Ectodermal cell (in vitro differentiated cells): ENCODE results near the gene HSPA6. TPM values are rescaled to one million over a fixed set of nuclear protein-coding genes. Genes with fewer than 3 reads are reported as not detected.
"Not testable (repeated sequence)": the region's sequence is repeated elsewhere in the genome, so short reads cannot be mapped to it uniquely, and the experiment has no call there.

Experiments used
- H3K27ac ChIP-seq: 2 replicates; pipeline ENCODE4 v1.7.0; 2013; ENCODE audit warnings: mild to moderate bottlenecking, low read depth, low read length; ENCODE audit not compliant: insufficient read depth, poor library complexity, severe bottlenecking
- H3K27me3 ChIP-seq: 2 replicates; pipeline ENCODE4 v1.7.0; 2013; ENCODE audit warnings: mild to moderate bottlenecking, low read length; ENCODE audit not compliant: insufficient read depth, control insufficient read depth, poor library complexity, severe bottlenecking
- H3K36me3 ChIP-seq: one replicate; pipeline ENCODE4 v1.7.0; 2013; ENCODE audit warnings: low read length; ENCODE audit not compliant: control insufficient read depth, insufficient read depth
- H3K4me1 ChIP-seq: one replicate; pipeline ENCODE4 v1.7.0; 2013; ENCODE audit warnings: low read length; ENCODE audit not compliant: control insufficient read depth, insufficient read depth
- H3K4me3 ChIP-seq: 2 replicates; pipeline ENCODE4 v1.7.0; 2013; ENCODE audit warnings: low read depth, low read length, control low read depth; ENCODE audit not compliant: insufficient read depth
- H3K9me3 ChIP-seq: 2 replicates; pipeline ENCODE4 v1.7.0; 2013; ENCODE audit warnings: mild to moderate bottlenecking, low read length, moderate library complexity; ENCODE audit not compliant: control insufficient read depth
- WGBS, 2 experiments: methylation state at CpG; one replicate each; pipeline ENCODE4 v1.1.7; 2013; ENCODE audit warnings: missing lambda C conversion rate in 2 of 2; 5-methylcytosine and 5-hydroxymethylcytosine counted together
- polyA plus RNA-seq, 4 experiments: library from polyadenylated mRNA; stranded (reverse); fragments of 50-300 nt; gene quantifications; one replicate each; pipeline ENCODE4 v1.2.3, GENCODE V29; 2013

The HSPA6 gene
- not detected for polyA plus RNA-seq (2013, experiment 1 of 4)
- not detected for polyA plus RNA-seq (2013, experiment 2 of 4)
- polyA plus RNA-seq (2013, experiment 3 of 4): not detected
- polyA plus RNA-seq (2013, experiment 4 of 4): not detected

- peaks cover 43% of the 10 kb centered on the region for H3K27me3 ChIP-seq
- H3K36me3 ChIP-seq, H3K27ac ChIP-seq, H3K4me1 ChIP-seq, H3K9me3 ChIP-seq: not testable (repeated sequence)
- 1% methylated on average over 53 to 55 of the region's 72 CpGs for WGBS, 2 experiments
- peak within 1 kb of the TSS; percentile 83 for H3K4me3 ChIP-seq
These were observed at the start of gene HSPA6 for GRCh38 chr1:161523817-161524741. HSPA6 (plus strand) TSS chr1:161524540; CDS start chr1:161524659, 119 bp downstream.

- not testable (repeated sequence) for H3K9me3 ChIP-seq, H3K4me1 ChIP-seq, H3K36me3 ChIP-seq, H3K27ac ChIP-seq, H3K4me3 ChIP-seq
- peaks cover 21% of the 10 kb centered on the region for H3K27me3 ChIP-seq
- WGBS, 2 experiments: 100% methylated on average over 1 of the region's 1 CpG; no CpG with 5 or more reads in 1 of the 2 experiments
These were observed 46.6 kb upstream of the HSPA6 start for GRCh38 chr1:161477711-161478110.

GRCh38 chr1:161478985-161479384, 45.4 kb upstream of the HSPA6 start:
- peaks cover 9% of the 10 kb centered on the region for H3K27me3 ChIP-seq
- WGBS, 2 experiments: 94 to 95% methylated on average over 15 of the region's 15 CpGs

GRCh38 chr1:161480381-161481035, 43.8 kb upstream of the HSPA6 start:
- Histone ChIP-seq H3K4me1 (no peaks in the 10 kb centered on the region), H3K27me3 (peaks cover 4% of the 10 kb centered on the region), H3K4me3 (no peak overlapping the region), H3K27ac (no peak overlapping the region), H3K9me3 (no peaks in the 10 kb centered on the region), H3K36me3 (no peaks in the 10 kb centered on the region)
- WGBS, 2 experiments: 83 to 86% methylated on average over 20 of the region's 20 CpGs

More at GRCh38 chr1:161478985-161479384, 45.4 kb upstream of the HSPA6 start:
- Histone ChIP-seq H3K9me3 (no peaks in the 10 kb centered on the region), H3K4me1 (no peaks in the 10 kb centered on the region), H3K4me3 (no peak overlapping the region), H3K36me3 (no peaks in the 10 kb centered on the region), H3K27ac (no peak overlapping the region)

- H3K36me3 ChIP-seq: no peaks in the 10 kb centered on the region
- H3K4me1 ChIP-seq: no peaks in the 10 kb centered on the region
- no peaks in the 10 kb centered on the region for H3K9me3 ChIP-seq
- H3K27me3 ChIP-seq: peaks cover 4% of the 10 kb centered on the region
- 85 to 88% methylated on average over 13 of the region's 13 CpGs for WGBS, 2 experiments
- H3K4me3 ChIP-seq: no peak overlapping the region
- no peak overlapping the region for H3K27ac ChIP-seq
These were observed 42.5 kb upstream of the HSPA6 start for GRCh38 chr1:161481624-161482392.

- 90 to 93% methylated on average over 6 of the region's 6 CpGs for WGBS, 2 experiments
- Histone ChIP-seq H3K27ac (no peak overlapping the region), H3K9me3 (no peaks in the 10 kb centered on the region), H3K4me3 (no peak overlapping the region), H3K4me1 (no peaks in the 10 kb centered on the region), H3K36me3 (no peaks in the 10 kb centered on the region), H3K27me3 (peaks cover 4% of the 10 kb centered on the region)
These were observed 41.7 kb upstream of the HSPA6 start for GRCh38 chr1:161482610-161483009.

GRCh38 chr1:161483361-161483760, 41.0 kb upstream of the HSPA6 start:
- no peaks in the 10 kb centered on the region for H3K4me1 ChIP-seq
- no peaks in the 10 kb centered on the region for H3K36me3 ChIP-seq
- H3K4me3 ChIP-seq: no peak overlapping the region
- H3K9me3 ChIP-seq: no peaks in the 10 kb centered on the region
- H3K27ac ChIP-seq: no peak overlapping the region
- H3K27me3 ChIP-seq: peaks cover 4% of the 10 kb centered on the region
- 78 to 79% methylated on average over 3 of the region's 3 CpGs for WGBS, 2 experiments

- Histone ChIP-seq H3K27me3 (peaks cover 4% of the 10 kb centered on the region), H3K27ac (no peak overlapping the region)
- WGBS, 2 experiments: 80 to 97% methylated on average over 1 to 2 of the region's 2 CpGs
These were observed 39.7 kb upstream of the HSPA6 start for GRCh38 chr1:161484613-161485012.

GRCh38 chr1:161486806-161487741, 37.3 kb upstream of the HSPA6 start:
- no peaks in the 10 kb centered on the region for H3K36me3 ChIP-seq
- H3K27ac ChIP-seq: no peak overlapping the region
- 62 to 63% methylated on average over 8 of the region's 8 CpGs for WGBS, 2 experiments
- H3K4me1 ChIP-seq: no peaks in the 10 kb centered on the region
- no peaks in the 10 kb centered on the region for H3K9me3 ChIP-seq
- peaks cover 8% of the 10 kb centered on the region for H3K27me3 ChIP-seq
- H3K4me3 ChIP-seq: no peak overlapping the region

More at GRCh38 chr1:161484613-161485012, 39.7 kb upstream of the HSPA6 start:
- Histone ChIP-seq H3K9me3 (no peaks in the 10 kb centered on the region), H3K4me3 (no peak overlapping the region), H3K36me3 (no peaks in the 10 kb centered on the region), H3K4me1 (no peaks in the 10 kb centered on the region)
